Lung (tissue), 12 donors: ENCODE data around the gene IGFL4. TPM values are rescaled to one million over a fixed set of nuclear protein-coding genes. Genes with fewer than 3 reads are reported as not detected.

Source experiments
- ATAC-seq: fragments of 200-7000 bp; cut with Tn5 transposase; one replicate; pipeline ENCODE4 v1.9.1; 2020; ENCODE audit warnings: moderate number of reproducible peaks; ENCODE audit not compliant: insufficient read depth, low FRiP score
- DNase-seq, 3 donors: peaks; one replicate each; pipeline ENCODE4 v3.0.0-alpha.2; 2013 to 2017
- H3K27ac ChIP-seq, 2 donors: one replicate each; pipeline ENCODE4 v1.5.1; 2013; ENCODE audit warnings: mild to moderate bottlenecking in 2 of 2, moderate library complexity in 2 of 2, control low read depth in 1 of 2, inconsistent platforms in 1 of 2, low read depth in 1 of 2, low read length in 1 of 2
- H3K27me3 ChIP-seq, 3 donors: one replicate each; pipeline ENCODE4 v1.5.1; 2013; ENCODE audit warnings: low read length in 2 of 3; ENCODE audit not compliant: control insufficient read depth in 3 of 3, insufficient read depth in 3 of 3
- H3K36me3 ChIP-seq, 4 donors: one replicate each; pipeline ENCODE4 v1.5.1; 2013; ENCODE audit warnings: low read length in 4 of 4, mild to moderate bottlenecking in 1 of 4, moderate library complexity in 1 of 4; ENCODE audit not compliant: control insufficient read depth in 4 of 4, insufficient read depth in 4 of 4
- H3K4me1 ChIP-seq, 5 donors: one replicate each; pipeline ENCODE4 v1.5.1; 2013; ENCODE audit warnings: low read length in 5 of 5, mild to moderate bottlenecking in 2 of 5, moderate library complexity in 1 of 5; ENCODE audit not compliant: control insufficient read depth in 5 of 5, insufficient read depth in 5 of 5
- H3K4me3 ChIP-seq: one replicate; pipeline ENCODE4 v1.5.1; 2013; ENCODE audit warnings: mild to moderate bottlenecking, control low read depth, moderate library complexity
- H3K9ac ChIP-seq, 2 donors: one replicate each; pipeline ENCODE4 v1.5.1; 2013; ENCODE audit warnings: low read length in 2 of 2, control low read depth in 1 of 2; ENCODE audit not compliant: insufficient read depth in 1 of 2
- H3K9me3 ChIP-seq, 4 donors: one replicate each; pipeline ENCODE4 v1.5.1; 2013; ENCODE audit warnings: low read length in 3 of 4, mild to moderate bottlenecking in 1 of 4, moderate library complexity in 1 of 4; ENCODE audit not compliant: control insufficient read depth in 4 of 4, insufficient read depth in 3 of 4
- WGBS, 2 donors: extraction: QIAGEN DNeasy Blood & Tissue Kit; methylation state at CpG; one replicate each; pipeline ENCODE4 v1.1.7; 2013; 5-methylcytosine and 5-hydroxymethylcytosine counted together
- polyA plus RNA-seq, 2 donors: library from polyadenylated mRNA; stranded (reverse); fragments of 200-250 nt; gene quantifications; one replicate each; pipeline ENCODE4 v1.2.1, GENCODE V29; 2013
- total RNA-seq, 2 donors: library from RNA; depleted of rRNA in 1 of 2; stranded (reverse); fragments of >200 nt in 1 of 2; gene quantifications; one replicate each; pipeline ENCODE4 v1.2.1, GENCODE V29; 2014 to 2021
- TF ChIP-seq, protein P1 (sequence below): IDR thresholded peaks from 2 replicates; pipeline ENCODE4 v1.5.1; 2012; ENCODE audit warnings: mild to moderate bottlenecking; ENCODE audit errors: control extremely low read depth, extremely low read depth
- donor health status: control.
- donor health status: control.
- donor health status: Bipolar disorder and iron deficiency.
- donor health status: healthy.
- donor health status: DM: yes; HTN: yes; CAD: no.

The IGFL4 gene
- total and polyA plus RNA-seq, 4 donors, result not detected

DNA sequence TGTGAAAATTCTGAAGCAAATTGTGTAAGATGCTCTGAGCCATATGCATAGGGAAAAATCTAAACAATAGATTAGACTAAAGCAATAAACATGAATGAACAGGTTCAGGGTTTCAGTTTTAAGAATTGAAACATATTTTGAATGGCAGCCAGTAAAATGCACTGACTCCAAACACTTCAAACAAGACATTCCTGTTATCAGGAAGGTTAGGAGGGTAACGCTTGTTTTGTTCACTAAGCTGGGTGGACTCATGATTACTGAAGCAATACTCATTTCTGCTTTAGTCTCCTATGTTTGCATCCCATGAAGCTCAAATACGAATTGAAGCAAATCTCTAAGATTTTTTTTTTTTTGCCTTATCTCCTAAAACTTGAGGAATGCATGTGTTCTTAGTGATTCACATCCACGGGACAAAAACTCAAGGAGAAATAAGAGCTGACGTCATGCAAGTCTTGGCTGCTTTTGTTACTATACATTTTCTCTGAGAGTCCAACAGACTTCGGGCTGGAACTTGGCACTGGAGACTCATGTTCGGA, 29.1 kb upstream of the IGFL4 start:
- no peaks in the 10 kb centered on the region for H3K36me3 ChIP-seq
- H3K9ac ChIP-seq, result no peak overlapping the region
- H3K9me3 ChIP-seq, result peaks cover 0 to 3% (median 0%) of the 10 kb centered on the region in 4 donors
- peaks cover 4 to 7% (median 7%) of the 10 kb centered on the region in 3 donors for H3K27me3 ChIP-seq
- WGBS, 2 donors, result 36 to 68% methylated on average over 6 of the region's 6 CpGs
- no peak overlapping the region for H3K27ac ChIP-seq
- no peak for ATAC-seq
- no peak overlapping the region for H3K4me3 ChIP-seq
- H3K4me1 ChIP-seq, result no peaks in the 10 kb centered on the region
- DNase-seq, result peak in 2 of 3 donors; percentile 22 to 28
- TF ChIP-seq, protein P1, sequence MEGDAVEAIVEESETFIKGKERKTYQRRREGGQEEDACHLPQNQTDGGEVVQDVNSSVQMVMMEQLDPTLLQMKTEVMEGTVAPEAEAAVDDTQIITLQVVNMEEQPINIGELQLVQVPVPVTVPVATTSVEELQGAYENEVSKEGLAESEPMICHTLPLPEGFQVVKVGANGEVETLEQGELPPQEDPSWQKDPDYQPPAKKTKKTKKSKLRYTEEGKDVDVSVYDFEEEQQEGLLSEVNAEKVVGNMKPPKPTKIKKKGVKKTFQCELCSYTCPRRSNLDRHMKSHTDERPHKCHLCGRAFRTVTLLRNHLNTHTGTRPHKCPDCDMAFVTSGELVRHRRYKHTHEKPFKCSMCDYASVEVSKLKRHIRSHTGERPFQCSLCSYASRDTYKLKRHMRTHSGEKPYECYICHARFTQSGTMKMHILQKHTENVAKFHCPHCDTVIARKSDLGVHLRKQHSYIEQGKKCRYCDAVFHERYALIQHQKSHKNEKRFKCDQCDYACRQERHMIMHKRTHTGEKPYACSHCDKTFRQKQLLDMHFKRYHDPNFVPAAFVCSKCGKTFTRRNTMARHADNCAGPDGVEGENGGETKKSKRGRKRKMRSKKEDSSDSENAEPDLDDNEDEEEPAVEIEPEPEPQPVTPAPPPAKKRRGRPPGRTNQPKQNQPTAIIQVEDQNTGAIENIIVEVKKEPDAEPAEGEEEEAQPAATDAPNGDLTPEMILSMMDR, result no peak

DNA sequence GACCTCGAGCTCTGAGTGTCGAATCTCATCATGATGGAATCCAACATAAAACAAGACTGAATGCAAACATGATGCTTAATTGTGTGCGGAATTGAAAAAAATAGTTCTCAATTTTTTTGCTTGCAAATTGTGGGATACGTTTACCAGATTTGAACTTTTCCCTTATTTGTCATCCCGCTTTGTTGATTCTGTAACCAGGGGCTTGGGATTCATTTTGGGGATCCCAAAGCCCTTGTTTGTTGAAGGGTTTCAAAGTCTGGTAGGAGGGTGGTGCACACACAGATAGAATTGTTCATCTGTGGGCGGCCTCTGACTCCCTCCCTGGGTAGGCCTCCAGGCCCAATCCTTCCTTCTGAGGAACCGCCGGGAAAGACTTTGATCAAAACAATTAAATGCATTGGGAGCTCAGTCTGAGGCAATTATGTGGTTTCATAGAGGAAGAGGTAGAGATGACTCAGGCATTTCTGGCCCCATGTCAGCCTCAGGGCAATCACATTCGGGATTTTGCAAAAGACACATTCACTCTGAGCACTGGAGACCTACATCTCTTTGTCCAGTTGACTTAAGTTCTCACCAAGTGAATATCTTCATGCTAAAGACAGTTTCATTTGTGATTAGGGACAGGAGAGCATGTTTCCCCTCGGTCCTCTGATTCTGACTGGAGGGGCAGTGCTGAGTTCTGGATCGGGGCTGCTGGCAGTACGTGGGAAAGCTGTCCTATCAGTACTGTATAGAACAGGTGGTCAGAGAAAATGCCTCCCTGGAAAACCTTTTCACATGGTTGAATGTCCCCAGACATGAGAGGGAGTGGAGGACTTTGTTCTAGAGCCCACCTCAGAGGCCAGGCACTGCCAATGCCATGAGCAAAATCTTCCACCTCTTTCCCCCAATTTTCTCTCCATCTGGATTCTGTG, 27.8 kb upstream of the IGFL4 start:
- TF ChIP-seq, protein P1, result no peak
- Histone ChIP-seq H3K4me3 (no peak overlapping the region), H3K9me3 (peaks cover 0 to 3% (median 0%) of the 10 kb centered on the region in 4 donors), H3K9ac (no peak overlapping the region), H3K36me3 (no peaks in the 10 kb centered on the region), H3K27me3 (peaks cover 3 to 7% (median 4%) of the 10 kb centered on the region in 3 donors), H3K4me1 (no peaks in the 10 kb centered on the region), H3K27ac (no peak overlapping the region)
- 59 to 73% methylated on average over 12 of the region's 12 CpGs for WGBS, 2 donors
- DNase-seq, result no peak
- ATAC-seq, result no peak

DNA sequence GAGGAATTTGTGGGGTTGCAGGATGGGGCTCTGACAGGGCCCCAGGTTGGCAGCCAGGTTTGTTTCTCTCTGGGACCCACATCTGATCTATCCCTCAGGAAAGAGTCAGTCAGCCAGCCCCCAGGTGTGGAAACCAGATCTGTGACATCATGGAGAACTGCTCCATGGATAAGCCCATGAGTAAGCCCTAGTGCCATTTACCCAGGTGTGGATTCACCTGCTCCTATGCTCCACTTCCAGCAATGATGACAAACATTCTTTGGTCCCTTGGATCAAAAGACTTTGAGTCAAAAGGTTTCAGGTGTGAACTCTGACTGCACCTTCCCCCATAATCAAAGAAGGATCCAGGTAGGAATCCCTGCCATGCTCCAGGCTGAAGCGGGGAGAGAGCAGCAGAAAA, 26.9 kb upstream of the IGFL4 start:
- Histone ChIP-seq H3K27ac (no peak overlapping the region), H3K9ac (no peak overlapping the region), H3K4me3 (no peak overlapping the region), H3K4me1 (no peaks in the 10 kb centered on the region), H3K27me3 (peaks cover 3 to 7% (median 6%) of the 10 kb centered on the region in 3 donors), H3K9me3 (peaks cover 0 to 3% (median 0%) of the 10 kb centered on the region in 4 donors), H3K36me3 (no peaks in the 10 kb centered on the region)
- DNase-seq, result no peak
- TF ChIP-seq, protein P1, result no peak
- no peak for ATAC-seq
- 84 to 93% methylated on average over 1 of the region's 1 CpG for WGBS, 2 donors
